HEK293T (cell line): ENCODE results near the gene LYRM1.

ENCODE experiments used
- ARNT ChIP-seq: fragments of 450-650 bp; IDR thresholded peaks from 2 replicates; pipeline ENCODE4 v1.6.1; 2017; ENCODE audit warnings: mild to moderate bottlenecking
- BHLHE40 ChIP-seq: fragments of 450-650 bp; IDR thresholded peaks from 2 replicates; pipeline ENCODE4 v1.6.1; 2016; ENCODE audit warnings: mild to moderate bottlenecking, moderate library complexity, borderline replicate concordance
- FOXA1 ChIP-seq: fragments of 450-650 bp; IDR thresholded peaks from 2 replicates; pipeline ENCODE4 v1.6.1; 2016; ENCODE audit warnings: mild to moderate bottlenecking
- L3MBTL2 ChIP-seq: fragments of 450-650 bp; conservative IDR thresholded peaks from 2 replicates; pipeline ENCODE4 v1.6.1; 2016; ENCODE audit warnings: mild to moderate bottlenecking

- TF ChIP-seq BHLHE40 (no peak), L3MBTL2 (no peak), ARNT (no peak), FOXA1 (no peak)
Observed at GRCh38 chr16:20897253-20897897, 3.2 kb upstream of the LYRM1 start.
